HG02870 (cell line): ENCODE results near the gene ATG13.

Source experiments
- ATAC-seq: cut with Tn5 transposase; IDR thresholded peaks from one replicate; pipeline ENCODE4 v1.9.1; 2021; ENCODE audit warnings: mild to moderate bottlenecking, moderate library complexity; ENCODE audit not compliant: unreplicated experiment

The ATG13 gene

DNA sequence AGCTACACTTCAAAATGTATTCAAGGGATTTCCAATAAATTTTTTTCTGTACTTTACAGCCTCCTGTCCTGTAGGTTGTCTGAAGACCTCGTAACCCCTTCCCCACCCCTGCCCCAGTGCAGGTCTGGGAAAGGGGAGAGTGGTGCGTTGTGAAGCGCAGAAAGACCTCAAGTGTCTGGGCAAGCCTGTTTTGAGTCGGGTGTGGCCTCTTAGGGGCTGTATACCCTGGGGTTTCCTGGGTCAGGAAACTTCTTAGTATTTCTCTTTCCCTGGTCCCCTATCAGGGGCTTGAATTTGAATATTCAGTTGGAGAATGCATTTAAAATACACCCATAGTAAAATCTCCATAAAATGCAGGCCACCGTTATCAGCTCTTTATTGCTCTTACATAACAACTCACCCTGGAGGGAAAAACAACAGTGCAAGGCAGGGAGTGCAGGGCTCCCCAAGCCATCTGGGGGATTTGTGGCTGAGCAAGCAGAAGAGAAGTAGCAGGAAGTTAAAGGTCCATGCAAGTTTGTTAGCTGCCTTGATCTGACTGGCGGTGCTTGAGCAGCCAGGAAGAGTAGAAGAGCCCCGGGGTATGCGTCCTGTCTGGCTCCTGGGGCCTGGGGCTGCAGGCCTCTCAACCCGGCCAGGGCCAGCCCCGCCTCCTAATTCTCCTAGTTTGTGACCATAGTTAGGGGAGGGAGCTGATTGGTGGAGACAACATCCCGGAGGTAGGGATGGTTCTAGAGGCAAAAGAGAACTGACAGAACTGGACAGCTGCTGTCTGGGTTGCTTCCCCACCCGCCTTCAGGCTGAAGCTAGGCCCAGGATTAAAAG, 57.3 kb downstream of the ATG13 start:
- no peak for ATAC-seq

DNA sequence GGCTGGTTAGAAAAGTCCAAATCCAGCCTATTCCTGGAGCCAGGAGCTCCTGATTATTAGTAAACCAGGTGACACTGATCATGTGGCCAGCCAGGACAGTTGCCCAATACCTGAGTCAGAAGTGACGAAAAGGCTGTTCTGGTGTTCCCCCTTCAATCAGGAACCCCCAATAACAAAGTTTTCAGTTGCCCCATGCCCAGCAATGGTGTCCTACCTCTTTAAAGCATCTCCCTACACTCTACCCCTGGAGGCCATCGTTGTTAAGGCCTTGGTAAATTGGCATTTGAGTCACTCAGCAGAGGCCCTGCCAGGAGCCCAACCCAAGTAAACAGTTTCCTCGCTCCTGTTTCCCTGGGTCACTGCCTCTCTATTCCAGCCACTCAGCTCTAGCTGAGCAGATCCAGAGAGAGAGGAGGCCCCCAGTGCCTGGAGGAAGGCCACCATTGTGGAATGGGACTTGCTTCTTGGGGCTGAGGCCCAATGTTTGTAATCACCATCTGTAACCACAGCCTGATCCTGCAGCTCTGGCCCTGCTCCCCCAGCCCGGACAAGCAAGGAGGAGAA, 58.0 kb downstream of the ATG13 start:
- ATAC-seq = no peak

DNA sequence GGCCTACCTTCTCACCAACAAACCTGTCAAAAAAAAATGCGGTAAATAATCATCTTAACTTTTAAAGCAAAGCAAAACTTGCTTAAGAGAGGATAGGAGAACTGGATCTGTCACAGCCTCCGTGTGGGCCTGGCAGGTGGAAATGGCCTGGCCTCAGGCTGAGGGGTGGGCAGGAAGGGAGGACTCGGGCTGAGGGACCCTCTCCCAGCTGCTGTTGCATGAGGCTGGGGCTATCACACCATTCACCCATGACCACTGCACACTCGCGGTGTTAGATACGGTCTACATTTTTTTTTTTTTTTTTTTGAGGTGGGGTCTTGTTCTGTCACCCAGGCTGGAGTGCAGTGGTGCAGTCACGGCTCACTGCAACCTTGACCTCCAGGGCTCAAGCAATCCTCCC, 58.6 kb downstream of the ATG13 start:
- no peak for ATAC-seq

DNA sequence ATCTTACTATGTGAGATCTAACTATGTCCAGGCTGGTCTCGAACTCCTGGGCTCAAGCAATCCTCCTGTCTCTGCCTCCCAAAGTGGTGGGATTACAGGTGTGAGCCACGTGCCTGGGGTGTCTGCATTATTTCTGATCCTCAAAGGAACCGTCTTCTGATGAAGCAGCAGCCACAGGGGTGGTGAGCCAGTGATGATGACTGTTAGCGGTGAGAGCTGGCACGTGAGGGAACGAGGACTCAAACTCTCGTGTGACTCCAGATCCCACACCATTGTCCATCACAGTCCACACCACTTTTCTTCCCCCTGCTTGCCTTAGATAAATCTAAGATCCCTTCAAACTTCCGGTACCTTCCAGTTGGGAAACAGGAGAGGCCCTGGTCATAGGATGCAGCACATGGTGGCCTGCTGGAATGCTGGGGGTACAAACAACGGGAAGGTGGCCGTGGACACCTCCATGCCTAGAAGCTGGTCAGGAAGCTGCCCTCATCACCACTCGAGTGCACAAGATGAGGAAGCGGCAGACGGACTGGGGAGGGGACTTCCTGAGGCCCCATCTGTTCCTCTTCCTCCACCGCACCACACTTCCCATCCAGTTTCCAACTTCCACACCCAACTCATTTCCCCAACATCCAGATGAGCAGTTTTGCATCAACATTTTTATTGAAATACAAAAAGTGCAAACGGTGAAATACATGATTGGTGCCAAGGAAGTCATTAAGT, 59.2 kb downstream of the ATG13 start:
- no peak for ATAC-seq

DNA sequence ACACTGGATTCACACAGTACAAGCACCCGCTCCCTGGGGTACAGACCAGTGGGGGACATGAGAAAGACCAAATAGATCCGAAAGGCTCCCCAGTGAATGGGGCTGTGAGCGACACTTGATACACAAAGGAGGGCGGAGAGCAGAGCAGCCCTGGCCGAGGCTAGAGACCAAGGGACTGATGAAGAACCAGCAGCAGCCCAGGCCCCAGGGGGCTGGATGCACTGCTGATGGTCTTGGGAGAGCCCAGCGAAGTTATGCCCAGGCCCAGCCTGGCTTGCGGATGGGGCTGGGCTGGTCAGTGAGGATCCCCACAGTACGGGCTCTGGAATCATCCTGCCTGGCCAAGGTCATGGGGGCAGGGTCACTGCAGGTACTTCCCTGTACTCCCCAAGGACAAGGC, 59.8 kb downstream of the ATG13 start:
- ATAC-seq = no peak

DNA sequence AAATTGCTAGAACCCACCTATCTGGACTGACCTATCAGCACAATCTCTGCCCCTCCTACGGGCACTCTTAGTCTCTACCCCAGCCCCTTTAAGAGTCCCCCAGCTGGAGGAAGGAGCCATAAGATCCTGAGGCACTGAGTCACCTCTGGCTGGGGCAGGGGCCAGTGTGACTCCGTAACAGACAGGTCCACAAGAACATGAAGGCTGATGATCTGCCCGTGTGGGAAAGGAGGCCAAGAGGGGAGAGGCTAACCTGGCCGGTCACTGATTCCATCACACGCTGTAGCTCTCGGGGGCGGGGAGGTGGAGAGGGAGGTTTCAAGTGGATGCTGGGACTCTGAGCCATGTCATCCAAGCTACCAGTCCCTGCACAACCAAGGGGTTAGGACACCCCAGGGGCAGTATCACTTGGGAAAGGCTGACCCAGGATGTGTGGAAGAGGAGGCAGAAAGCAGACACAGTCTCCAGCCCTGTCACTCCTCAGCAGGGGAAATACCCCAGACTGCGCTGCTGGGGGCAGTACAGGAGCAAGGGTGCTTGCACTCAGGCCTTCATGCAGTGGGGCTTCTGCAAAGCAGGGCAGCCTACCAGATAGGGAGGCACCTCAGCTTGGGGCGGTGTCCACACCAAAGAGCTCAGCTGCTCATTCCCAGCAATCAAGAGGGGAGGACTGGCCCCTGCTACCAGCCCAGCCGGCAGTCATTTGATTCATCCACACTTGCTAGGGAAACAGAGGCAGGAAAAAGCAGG, 60.8 kb downstream of the ATG13 start:
- no peak for ATAC-seq

DNA sequence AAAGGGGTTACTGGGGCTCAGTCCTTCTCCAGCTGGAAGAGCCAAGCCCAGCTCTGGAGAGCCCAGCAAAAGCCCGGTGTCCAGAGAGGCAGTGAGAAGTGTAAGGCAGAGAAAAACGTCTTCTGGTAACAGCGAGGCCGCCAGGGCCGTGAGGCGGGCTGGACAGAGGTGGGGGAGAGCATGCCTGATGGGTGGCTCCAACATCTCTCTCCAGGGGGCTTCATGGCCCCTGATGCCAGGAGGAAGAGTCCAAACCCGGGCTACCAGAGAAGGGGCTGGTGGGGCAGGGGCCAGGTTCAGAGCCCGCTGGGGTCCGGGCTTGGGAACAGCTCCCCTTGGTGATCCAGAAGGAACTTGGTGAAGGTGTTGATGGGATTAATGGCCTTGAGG, 61.4 kb downstream of the ATG13 start:
- ATAC-seq = no peak

DNA sequence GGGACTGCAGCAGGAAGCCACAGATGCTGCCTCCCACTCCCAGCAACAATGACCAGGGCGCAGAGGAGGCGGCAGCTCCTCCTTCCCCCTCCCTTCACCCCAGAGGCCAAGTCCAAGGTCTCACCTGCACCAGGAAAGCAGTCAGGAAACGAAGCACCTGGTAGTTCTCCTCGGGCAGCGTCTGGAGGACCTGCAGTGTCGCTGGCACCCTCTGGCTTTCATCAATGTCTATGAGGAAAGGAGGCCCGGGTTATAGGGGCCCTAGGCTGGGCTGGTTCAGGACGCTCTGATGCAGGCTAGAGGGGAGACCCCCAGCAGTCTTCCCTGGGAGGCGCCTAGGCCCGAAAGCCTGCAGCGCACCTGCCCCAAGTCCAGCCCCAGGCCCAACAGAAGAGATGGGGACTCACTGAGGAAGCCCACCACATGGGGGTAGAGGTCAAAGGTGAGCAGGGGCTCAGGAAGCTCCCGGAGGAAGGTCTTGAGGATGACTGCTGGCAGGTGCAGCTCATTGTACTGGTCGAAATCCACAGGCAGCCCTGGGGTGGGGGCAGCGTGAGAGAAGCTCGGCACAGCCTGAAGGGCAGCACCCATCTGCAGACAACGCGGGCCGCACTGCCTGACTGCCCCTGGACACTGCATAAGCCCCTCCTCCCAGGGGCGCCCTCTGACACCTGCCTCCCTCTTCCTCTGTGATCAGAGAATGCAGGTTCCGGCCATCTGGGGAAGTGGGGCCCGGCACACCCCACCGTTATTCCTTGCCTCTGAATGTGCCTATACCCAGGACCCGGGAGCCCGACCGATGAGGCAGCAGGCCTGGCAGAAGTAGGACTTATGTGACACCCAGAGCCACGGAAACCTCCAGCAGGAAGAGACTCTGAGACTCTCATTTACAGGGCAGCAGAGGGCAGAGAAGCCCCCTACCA, 62.1 kb downstream of the ATG13 start:
- no peak for ATAC-seq

DNA sequence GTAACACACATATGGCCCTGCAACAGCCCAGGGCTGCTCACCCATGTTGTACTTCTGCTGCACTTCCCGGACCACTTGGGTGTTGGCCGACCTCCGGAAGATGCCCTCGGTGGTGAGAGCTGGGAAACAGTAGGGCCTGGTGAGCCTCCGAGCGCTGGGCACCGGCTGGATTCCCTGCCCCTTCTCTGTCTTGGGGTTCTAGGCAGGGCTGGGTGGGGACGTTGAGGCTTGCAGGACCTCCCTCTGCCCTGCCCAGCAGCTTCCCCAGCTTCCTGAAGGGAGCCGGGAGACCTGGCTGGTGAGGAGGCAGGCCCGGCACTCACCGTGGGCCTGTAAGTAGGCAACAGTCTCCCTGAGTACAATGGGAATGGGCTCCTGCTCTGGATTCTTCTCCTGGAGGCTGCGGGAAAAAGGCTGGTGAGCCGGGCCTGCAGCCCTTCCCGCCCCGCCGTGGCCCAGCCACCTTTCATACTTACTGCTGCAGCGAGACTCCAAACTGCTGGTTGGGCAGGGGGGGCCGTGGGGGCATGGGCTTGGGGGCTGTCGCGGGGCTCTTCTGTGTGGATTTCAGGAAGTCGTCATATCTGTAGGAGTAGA, 62.9 kb downstream of the ATG13 start:
- no peak for ATAC-seq

DNA sequence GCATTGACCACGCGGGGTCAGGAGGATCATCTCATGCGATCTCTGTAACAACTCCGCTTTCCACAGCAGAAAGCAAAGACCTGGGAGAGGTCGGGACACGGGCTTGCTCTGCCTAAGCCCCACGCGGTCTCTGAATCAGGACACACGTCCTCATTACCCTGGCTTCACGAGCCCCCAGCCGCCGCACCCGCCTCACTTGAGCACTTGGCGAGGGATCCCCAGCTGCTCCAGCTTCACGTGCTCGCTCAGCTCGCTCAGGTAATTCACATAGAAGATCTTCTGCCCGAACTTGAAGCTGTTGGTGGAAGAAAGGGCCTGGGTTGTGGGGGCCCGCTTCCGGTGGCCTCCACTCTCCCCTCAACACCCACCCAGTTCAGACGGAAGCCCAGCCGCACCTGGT, 63.5 kb downstream of the ATG13 start:
- ATAC-seq = no peak

DNA sequence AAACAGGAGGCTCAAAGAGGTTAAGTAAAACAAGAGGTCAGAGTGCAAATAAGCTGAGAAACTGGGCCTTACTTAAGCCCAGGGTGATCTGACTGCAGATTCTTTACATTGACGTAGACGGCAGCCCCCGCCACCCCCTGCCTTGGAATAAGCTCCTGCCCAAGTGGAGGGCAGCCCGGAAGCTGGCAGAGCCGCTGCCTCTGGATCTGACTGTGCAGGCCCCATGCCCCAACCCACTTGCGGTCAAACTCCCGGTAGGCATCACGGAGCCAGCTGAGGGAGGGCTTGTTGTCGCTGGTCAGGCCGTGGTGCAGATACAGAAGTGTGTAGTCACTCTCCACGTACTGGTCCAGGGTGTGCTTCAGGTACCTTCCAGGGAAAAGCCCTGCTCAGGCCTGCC, 64.5 kb downstream of the ATG13 start:
- ATAC-seq = no peak

DNA sequence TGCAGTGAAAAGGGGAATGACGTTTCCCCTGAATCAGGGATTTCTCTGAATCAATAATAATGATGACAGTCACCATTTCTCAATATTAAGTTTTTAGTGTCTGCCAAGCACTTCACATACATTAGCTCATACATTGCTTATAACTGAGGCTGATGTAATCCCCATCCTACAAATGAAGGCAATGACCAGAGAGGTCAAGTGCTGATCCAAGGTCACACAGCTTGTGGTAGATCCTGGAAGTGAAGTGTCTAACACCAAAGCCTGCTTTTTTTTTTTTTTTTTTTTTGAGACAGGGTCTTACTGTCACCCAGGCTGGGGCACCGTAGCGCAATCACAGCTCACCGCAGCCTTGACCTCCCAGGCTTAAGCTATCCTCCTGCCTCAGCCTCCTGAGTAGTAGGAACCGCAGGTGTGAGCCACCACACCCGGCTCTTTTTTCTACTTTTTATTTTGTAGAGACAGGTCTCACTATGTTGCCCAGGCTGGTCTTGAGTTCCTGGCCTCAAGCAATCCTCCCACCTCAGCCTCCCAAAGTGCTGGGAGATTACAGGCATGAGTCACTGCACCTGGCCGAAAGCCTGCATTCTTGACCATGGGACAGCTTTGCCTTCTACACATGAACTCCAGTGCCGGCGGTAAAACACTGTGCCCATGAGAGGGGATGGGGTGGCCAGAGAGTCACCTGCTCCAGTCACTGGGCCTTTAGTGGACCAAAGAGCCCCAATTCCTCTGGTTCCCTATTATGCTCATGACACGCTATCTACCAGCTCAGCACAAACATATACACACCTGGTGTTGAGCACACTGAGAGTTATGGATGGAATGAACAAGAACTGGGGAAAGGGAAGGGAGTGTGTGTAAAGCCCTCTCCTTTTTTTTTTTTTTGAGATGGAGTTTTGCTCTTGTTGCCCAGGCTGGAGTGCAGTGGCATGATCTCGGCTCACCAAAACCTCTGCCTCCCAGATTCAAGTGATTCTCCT, 65.7 kb downstream of the ATG13 start:
- ATAC-seq = no peak

DNA sequence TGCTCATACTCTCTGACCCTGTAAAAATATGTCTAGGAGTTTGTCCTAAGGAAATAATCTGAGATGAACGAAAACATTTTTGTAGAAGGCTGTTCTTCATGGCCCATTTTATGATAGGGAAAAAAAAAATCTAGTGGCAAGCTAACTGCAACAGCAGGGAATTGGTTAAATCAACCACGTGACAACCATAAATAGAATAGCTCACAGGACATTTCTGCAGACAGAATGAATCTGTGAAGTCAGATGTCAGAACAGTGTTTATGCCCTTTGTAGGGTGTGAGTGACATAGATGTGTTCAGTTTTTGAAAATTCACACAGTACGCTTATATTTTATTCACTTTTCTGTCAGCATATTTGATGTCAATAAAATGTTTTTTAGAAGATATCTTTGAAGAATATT, 67.0 kb downstream of the ATG13 start:
- ATAC-seq = no peak

DNA sequence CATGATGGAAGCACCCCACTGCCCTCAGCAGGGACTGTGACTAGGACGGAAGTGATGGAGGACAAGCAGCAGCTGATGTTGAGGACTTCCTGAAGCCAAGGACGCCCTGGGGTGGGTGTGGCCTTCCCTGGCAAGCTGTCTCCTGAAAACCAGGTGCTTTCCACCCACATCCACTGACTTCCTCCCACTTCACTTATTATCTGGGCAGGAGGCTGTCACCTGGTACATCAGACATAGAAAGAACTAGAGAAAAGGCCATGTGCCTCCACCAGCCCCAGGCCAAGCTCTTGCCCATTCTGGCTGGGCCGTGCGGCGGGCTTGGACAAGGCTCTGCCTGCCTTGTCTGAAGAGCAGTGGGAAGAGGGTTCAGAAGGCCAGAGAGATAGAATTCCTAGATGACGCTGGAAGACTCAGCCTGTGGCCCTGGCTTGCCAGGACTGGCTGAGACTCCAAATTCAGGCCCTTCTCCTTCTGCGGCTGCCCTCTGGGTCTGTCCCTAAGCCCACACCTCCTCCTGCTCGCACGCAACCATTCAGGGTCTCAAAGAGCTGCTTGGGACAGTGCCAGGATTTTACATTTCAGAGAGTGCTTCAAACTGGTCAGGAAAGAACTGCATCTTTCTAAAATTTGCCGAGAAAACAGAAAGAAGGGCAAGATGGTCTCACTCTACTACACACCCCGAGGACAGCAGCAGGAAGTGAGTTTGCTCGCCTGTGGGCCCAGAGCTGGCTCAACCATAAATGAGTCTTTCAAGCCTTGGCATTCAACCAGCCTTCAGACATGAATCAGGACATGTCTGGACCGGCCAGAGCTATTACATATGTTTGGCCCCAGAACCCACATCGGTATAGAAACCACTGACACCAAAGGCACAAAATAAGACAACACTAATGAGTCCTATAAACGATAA, 69.8 kb downstream of the ATG13 start:
- ATAC-seq = no peak

DNA sequence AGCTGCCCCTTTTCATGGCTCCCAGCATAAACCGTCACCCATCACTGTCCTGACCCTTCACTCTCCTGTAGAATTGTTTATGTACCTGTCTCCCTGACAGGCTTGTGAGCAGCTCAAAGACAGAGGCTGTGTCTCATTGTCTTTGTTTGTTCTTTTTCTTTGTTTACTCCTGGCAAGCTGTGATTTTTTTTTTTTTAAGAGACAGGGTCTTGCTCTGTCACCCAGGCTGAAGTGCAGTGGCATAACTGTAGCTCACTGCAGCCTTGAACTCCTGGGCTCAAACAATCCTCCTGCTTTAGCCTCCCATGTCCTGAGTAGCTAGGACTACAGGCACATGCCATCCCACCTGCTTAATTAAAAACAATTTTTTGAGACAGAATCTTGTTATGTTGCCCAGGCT, 73.3 kb downstream of the ATG13 start:
- no peak for ATAC-seq

DNA sequence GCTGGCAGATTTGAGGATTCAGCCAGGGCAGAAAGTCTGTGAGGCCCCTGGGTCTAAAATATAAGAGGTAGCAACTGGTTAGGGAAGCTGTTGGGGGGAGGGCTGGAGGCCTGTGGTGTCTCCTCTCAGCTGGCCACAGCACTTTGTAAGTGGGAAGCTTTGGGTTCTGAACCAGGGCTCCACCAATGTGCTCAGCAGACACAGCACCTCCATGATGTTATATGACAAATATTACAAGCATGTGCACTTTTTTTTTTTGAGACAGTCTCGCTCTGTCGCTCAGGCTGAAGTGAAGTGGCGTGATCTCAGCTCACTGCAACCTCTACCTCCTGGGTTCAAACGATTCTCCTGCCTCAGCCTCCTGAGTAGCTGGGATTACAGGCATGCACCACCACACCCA, 75.1 kb downstream of the ATG13 start:
- ATAC-seq = no peak

DNA sequence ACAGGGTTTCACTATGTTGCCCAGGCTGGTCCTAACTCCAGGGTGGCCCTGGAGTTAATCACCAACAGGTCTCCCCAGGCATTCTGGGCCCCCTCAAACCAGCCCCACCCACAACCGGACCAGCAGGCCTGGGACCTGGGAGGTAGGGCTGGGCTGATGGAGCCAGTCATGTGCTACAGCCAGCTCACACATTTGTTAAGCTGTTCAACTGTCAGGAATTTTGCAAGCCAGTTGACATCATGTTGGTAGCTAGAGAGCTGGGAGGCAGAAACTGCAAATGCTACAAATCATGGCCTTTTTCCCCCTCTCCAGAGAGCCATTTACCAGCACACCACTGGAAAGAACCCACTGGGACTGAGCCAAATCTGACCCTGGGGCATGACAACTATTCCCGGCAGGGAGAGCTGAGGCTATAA, 76.3 kb downstream of the ATG13 start:
- ATAC-seq = no peak

DNA sequence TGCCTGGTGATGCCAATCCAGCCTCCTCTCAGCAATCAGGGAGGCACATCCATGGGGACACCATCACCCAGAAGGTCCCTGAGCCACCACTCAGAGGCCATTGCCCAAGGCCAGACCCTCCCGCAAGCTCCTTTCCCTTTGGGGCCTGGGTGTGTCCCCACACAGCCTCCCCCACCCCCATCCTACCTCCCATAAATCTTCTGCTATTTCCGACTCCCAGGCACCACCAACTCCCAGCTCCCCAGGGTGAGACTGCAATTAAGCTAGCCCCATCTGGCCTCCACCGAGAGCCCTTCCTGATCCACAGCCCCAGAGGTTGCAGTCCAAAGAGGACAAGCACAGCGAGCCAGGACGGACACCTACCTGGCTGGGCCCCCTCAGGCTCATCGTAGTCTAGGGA, 76.7 kb downstream of the ATG13 start:
- ATAC-seq = no peak
